Transverse colon (tissue), 4 donors: ENCODE data around the gene WWOX. TPM values are rescaled to one million over a fixed set of nuclear protein-coding genes. Genes with fewer than 3 reads are reported as not detected.

Experiments used
- DNase-seq: peaks from one replicate; pipeline ENCODE4 v3.0.0-alpha.2; 2019
- H3K27ac ChIP-seq, 4 donors: fragments of 200-600 bp; sonication (generic); 2 replicates each; pipeline ENCODE4 v1.5.1; 2016 to 2018; ENCODE audit warnings: inconsistent platforms in 4 of 4
- H3K27me3 ChIP-seq: fragments of 200-600 bp; sonication (generic); 2 replicates; pipeline ENCODE4 v1.5.1; 2017; ENCODE audit warnings: inconsistent platforms
- H3K36me3 ChIP-seq, 4 donors: fragments of 200-600 bp; sonication (generic); 2 replicates each; pipeline ENCODE4 v1.5.1; 2017 to 2019; ENCODE audit warnings: inconsistent platforms in 4 of 4
- H3K4me1 ChIP-seq, 4 donors: fragments of 200-600 bp; sonication (generic); 2 replicates each; pipeline ENCODE4 v1.5.1; 2017 to 2020; ENCODE audit warnings: inconsistent platforms in 4 of 4
- H3K4me3 ChIP-seq, 4 donors: fragments of 200-600 bp; sonication (generic); 1 replicate in 1 of 4; 2 replicates in 3 of 4; pipeline versions ENCODE4 v1.5.1 to v1.6.1; 2017 to 2019; ENCODE audit warnings: inconsistent platforms in 4 of 4
- H3K9me3 ChIP-seq, 2 donors: fragments of 200-600 bp; sonication (generic); 2 replicates each; pipeline ENCODE4 v1.5.1; 2017 to 2019; ENCODE audit warnings: inconsistent platforms in 2 of 2
- EP300 ChIP-seq: sonication (generic); formaldehyde crosslinking; IDR thresholded peaks from one replicate; pipeline ENCODE4 v1.6.1; 2017; ENCODE audit warnings: antibody characterized with exemption, low read depth
- POLR2A ChIP-seq: fragments of 450-650 bp; IDR thresholded peaks from one replicate; pipeline ENCODE4 v1.6.1; 2016; ENCODE audit warnings: antibody characterized with exemption, mild to moderate bottlenecking, moderate library complexity
- POLR2AphosphoS5 ChIP-seq, 3 donors: sonication (generic); formaldehyde crosslinking; IDR thresholded peaks; one replicate each; pipeline ENCODE4 v1.6.1; 2016; ENCODE audit warnings: antibody characterized with exemption in 3 of 3
- WGBS, 2 donors: methylation state at CpG; one replicate each; pipeline ENCODE4 v1.1.5; 2018; ENCODE audit warnings: low coverage in 1 of 2; 5-methylcytosine and 5-hydroxymethylcytosine counted together
- in situ Hi-C, 4 donors: fragments of 200-750 bp; cut with MboI; loops; one replicate each; pipeline versions ENCODE4 v1.15.0 to v1.15.1; 2017; ENCODE audit warnings: low sequenced_read_pairs in 3 of 4, low pct_ligation_motif_present in 1 of 4, low pct_unique_long_range_greater_than_20kb in 1 of 4
- intact Hi-C: fragments of 100-400 bp; cut with DNase I; formaldehyde crosslinking; loops from one replicate; pipeline ENCODE4 v1.15.1; 2023; ENCODE audit warnings: low total_unique reads
- total RNA-seq, 4 donors: library from RNA; depleted of rRNA; stranded (reverse); fragments of >200 nt; gene quantifications; one replicate each; pipeline ENCODE4 v1.1.0, GENCODE V29; 2016
- TF ChIP-seq, protein P1 (sequence below), 5 experiments: fragments of 200-600 bp in 3 of 5; fragments of 450-650 bp in 2 of 5; sonication (generic) in 3 of 5; IDR thresholded peaks; 1 replicate in 2 of 5; 2 replicates in 3 of 5; pipeline ENCODE4 v1.5.1; 2016 to 2017; ENCODE audit warnings: antibody characterized with exemption in 5 of 5, inconsistent platforms in 3 of 5, mild to moderate bottlenecking in 2 of 5, moderate library complexity in 1 of 5

The WWOX gene
- total RNA-seq, 4 donors from 2014 or later: 11.2 to 53.8 (median 24.8) TPM

DNA sequence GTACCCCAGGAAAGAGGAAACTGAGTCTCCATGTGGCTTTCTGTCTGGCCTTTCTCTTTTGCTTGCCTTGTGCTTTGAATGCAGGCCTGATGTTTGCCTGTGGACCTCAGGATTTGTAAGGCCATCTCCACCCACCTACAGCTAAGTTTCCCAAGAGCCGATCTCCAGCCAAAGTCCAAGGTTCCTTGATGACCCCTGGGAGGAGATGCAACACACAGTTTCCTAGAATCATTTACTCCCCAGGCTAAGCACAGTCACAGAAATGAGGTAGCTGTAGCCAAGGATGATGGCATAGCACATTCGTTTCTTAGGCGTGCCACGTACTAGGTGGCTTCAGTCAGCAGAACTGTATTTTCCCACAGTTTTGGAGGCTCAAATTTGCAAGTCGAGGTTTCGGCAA lies 905.6 kb downstream of the WWOX start:
- Histone ChIP-seq H3K27ac (no peak overlapping the region), H3K9me3 (no peaks in the 10 kb centered on the region), H3K4me3 (no peak overlapping the region), H3K4me1 (no peaks in the 10 kb centered on the region), H3K27me3 (no peaks in the 10 kb centered on the region), H3K36me3 (no peaks in the 10 kb centered on the region)
- 98% methylated on average over 6 of the region's 6 CpGs; no CpG with 5 or more reads in 1 of the 2 donors for WGBS, 2 donors
- intact Hi-C loops (no loop called here), in situ Hi-C loops (no loop called here)
- no peak for DNase-seq
- TF ChIP-seq POLR2A (no peak), EP300 (no peak), POLR2AphosphoS5 (IDR thresholded peaks at IDR 0.05) (no peak)
- TF ChIP-seq, protein P1, sequence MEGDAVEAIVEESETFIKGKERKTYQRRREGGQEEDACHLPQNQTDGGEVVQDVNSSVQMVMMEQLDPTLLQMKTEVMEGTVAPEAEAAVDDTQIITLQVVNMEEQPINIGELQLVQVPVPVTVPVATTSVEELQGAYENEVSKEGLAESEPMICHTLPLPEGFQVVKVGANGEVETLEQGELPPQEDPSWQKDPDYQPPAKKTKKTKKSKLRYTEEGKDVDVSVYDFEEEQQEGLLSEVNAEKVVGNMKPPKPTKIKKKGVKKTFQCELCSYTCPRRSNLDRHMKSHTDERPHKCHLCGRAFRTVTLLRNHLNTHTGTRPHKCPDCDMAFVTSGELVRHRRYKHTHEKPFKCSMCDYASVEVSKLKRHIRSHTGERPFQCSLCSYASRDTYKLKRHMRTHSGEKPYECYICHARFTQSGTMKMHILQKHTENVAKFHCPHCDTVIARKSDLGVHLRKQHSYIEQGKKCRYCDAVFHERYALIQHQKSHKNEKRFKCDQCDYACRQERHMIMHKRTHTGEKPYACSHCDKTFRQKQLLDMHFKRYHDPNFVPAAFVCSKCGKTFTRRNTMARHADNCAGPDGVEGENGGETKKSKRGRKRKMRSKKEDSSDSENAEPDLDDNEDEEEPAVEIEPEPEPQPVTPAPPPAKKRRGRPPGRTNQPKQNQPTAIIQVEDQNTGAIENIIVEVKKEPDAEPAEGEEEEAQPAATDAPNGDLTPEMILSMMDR (IDR thresholded peaks at IDR 0.05): no peak

DNA sequence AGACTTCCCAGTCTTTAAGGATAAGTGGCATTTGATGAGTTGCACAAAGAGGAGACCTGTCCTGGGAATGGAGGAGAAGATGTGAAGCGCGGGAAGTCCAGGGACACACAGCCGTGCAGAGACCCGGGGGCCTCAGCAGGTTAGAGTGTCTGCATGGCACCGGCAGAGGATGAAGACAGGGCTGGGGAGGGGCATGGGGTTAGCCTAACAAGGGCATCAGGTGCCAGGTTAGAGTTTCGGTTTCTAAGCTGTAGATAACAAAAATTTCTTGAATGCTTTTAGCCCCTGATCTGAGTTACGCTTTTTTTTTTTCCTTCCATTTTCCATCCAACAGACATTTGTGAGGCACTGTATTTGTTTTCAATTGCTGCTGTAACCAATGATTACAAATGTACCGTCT lies 906.8 kb downstream of the WWOX start:
- Histone ChIP-seq H3K4me1 (no peaks in the 10 kb centered on the region), H3K9me3 (no peaks in the 10 kb centered on the region), H3K27ac (no peak overlapping the region), H3K4me3 (no peak overlapping the region), H3K36me3 (no peaks in the 10 kb centered on the region), H3K27me3 (no peaks in the 10 kb centered on the region)
- TF ChIP-seq POLR2A (no peak), EP300 (no peak), POLR2AphosphoS5 (IDR thresholded peaks at IDR 0.05) (no peak)
- TF ChIP-seq, protein P1 (IDR thresholded peaks at IDR 0.05): no peak
- DNase-seq: no peak
- intact Hi-C loops (no loop called here), in situ Hi-C loops (no loop called here)
- 91 to 94% methylated on average over 6 to 8 of the region's 8 CpGs for WGBS, 2 donors

DNA sequence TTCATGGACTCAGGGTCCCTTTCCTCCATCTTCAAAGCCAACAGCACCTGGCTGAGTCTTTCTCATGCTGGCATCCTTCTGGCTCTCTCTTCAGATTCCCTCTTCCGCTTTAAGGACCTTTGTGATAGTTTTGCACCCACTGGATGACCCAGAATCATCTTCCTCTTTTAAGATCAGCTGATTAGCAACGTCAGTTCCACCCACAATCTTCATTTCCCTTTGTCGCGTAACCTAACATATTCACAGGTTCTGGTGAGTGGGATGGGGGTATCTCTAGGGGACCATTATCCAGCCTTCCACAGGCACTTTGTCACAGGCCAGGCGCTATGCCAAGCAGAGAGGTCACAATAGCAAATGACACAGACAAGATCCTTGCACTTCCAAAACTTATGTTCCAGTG lies 907.3 kb downstream of the WWOX start:
- no peaks in the 10 kb centered on the region for H3K9me3 ChIP-seq
- 48 to 62% methylated on average over 5 of the region's 5 CpGs for WGBS, 2 donors
- no peaks in the 10 kb centered on the region for H3K4me1 ChIP-seq
- in situ Hi-C loops (no loop called here), intact Hi-C loops (no loop called here)
- no peak for TF ChIP-seq POLR2AphosphoS5 (IDR thresholded peaks at IDR 0.05)
- no peak for TF ChIP-seq POLR2A
- TF ChIP-seq, protein P1 (IDR thresholded peaks at IDR 0.05): no peak
- TF ChIP-seq EP300: no peak
- H3K27ac ChIP-seq: no peak overlapping the region
- no peaks in the 10 kb centered on the region for H3K27me3 ChIP-seq
- DNase-seq: no peak
- no peak overlapping the region for H3K4me3 ChIP-seq
- H3K36me3 ChIP-seq: no peaks in the 10 kb centered on the region

DNA sequence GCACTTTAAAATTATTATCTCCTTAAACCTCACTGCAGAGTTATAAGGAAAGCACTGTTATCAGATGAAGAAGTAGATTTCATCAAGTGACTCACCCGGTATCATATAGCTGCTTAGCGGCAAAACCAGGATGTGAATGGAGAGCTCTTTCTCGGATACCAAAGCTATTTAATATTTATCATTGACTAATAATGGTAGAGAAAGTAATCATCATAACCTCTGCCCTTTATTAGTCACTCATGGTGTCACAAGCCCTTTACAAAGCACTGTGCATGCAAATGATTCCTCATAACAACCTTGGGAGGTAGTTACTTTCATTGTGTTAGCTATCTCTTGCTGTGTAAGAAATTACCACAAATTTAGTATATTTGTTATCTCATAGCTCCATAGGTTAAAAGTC lies 908.2 kb downstream of the WWOX start:
- Histone ChIP-seq H3K36me3 (no peaks in the 10 kb centered on the region), H3K27ac (no peak overlapping the region), H3K4me3 (no peak overlapping the region), H3K27me3 (no peaks in the 10 kb centered on the region), H3K4me1 (no peaks in the 10 kb centered on the region), H3K9me3 (no peaks in the 10 kb centered on the region)
- in situ Hi-C loops: no loop called here
- no peak for DNase-seq
- intact Hi-C loops: no loop called here
- TF ChIP-seq, protein P1 (IDR thresholded peaks at IDR 0.05): no peak
- TF ChIP-seq POLR2AphosphoS5 (IDR thresholded peaks at IDR 0.05): no peak
- TF ChIP-seq EP300: no peak
- no peak for TF ChIP-seq POLR2A
- WGBS, 2 donors: 56 to 73% methylated on average over 3 of the region's 3 CpGs
